Measurements from ENCODE around the gene XXYLT1. TPM values are rescaled to one million over a fixed set of nuclear protein-coding genes. Genes with fewer than 3 reads are reported as not detected.

The XXYLT1 gene
- total and polyA plus RNA-seq, 10 of the 15 experiments (the other 5 are each of a cell fraction or from before 2014, with no cell fraction given), result 1.2 to 14.2 (median 9.3) TPM

- no peak for TF ChIP-seq RBBP5 (conservative IDR thresholded peaks at IDR 0.05)
- TF ChIP-seq ETV6 (conservative IDR thresholded peaks at IDR 0.05 in 1 of 2, IDR thresholded peaks at IDR 0.05 in 1 of 2; ENCODE audit: borderline replicate concordance in 1 of 2, low read depth in 1 of 2), result no peak
- TF ChIP-seq KAT2A (conservative IDR thresholded peaks at IDR 0.05; ENCODE audit: control insufficient read depth, low read depth, low read length), result no peak
- TF ChIP-seq, protein P1, sequence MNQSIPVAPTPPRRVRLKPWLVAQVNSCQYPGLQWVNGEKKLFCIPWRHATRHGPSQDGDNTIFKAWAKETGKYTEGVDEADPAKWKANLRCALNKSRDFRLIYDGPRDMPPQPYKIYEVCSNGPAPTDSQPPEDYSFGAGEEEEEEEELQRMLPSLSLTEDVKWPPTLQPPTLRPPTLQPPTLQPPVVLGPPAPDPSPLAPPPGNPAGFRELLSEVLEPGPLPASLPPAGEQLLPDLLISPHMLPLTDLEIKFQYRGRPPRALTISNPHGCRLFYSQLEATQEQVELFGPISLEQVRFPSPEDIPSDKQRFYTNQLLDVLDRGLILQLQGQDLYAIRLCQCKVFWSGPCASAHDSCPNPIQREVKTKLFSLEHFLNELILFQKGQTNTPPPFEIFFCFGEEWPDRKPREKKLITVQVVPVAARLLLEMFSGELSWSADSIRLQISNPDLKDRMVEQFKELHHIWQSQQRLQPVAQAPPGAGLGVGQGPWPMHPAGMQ (IDR thresholded peaks at IDR 0.05; ENCODE audit: borderline replicate concordance), result no peak
- no peak for TF ChIP-seq CREB1 (IDR thresholded peaks at IDR 0.05; ENCODE audit: low read depth)
- TF ChIP-seq MAX (IDR thresholded peaks at IDR 0.05; ENCODE audit: low read depth, low read length), result no peak
Measured at GRCh38 chr3:195181741-195182469, 89.1 kb downstream of the XXYLT1 start (continued).

DNA sequence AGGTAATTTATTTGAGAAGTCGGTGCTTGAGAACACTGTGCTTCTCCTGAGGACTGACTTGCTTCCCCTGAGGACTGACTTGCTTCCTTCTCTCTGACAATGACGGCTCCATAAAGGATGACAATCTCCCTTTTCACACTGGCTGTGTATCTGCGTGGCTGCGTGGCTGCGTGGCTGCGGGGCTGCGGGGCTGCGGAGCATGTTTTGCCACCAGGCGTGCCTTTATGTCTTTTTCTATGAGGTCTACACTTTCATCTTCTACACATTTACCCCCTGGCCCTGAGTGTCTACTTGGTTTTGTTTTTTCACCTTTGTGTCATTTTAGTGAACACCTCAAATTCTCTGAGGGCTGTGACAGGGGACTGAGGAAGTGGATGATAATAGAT is 89.9 kb downstream of the XXYLT1 start:
- Histone ChIP-seq H2AFZ (ENCODE audit: control insufficient read depth, low read depth, low read length) (no peak overlapping the region), H3K4me2 (ENCODE audit: control insufficient read depth, insufficient read depth) (no peak overlapping the region), H3K4me3 (no peak overlapping the region), H3K4me1 (ENCODE audit: control insufficient read depth, insufficient read depth, low read length) (peaks cover under 1% of the 10 kb centered on the region; the same call in 1 of the 2 replicates), H4K20me1 (ENCODE audit: control insufficient read depth, insufficient read depth) (no peaks in the 10 kb centered on the region), H3K27me3 (replicated peaks in 1 of 2; ENCODE audit: control insufficient read depth in 2 of 2, insufficient read depth in 2 of 2, low read length in 1 of 2) (no peaks in the 10 kb centered on the region), H3K36me3 (ENCODE audit: control insufficient read depth in 2 of 2, insufficient read depth in 2 of 2, low read length in 1 of 2) (no peaks in the 10 kb centered on the region), H3K9me3 (replicated peaks; ENCODE audit: control insufficient read depth, insufficient read depth, low read length) (no peaks in the 10 kb centered on the region), H3K27ac (ENCODE audit: control insufficient read depth, insufficient read depth) (no peak overlapping the region), H3K9ac (ENCODE audit: control insufficient read depth, insufficient read depth, low read length) (no peak overlapping the region), H3K79me2 (ENCODE audit: control insufficient read depth, insufficient read depth, low read length) (no peaks in the 10 kb centered on the region)
- no peak for DNase-seq (ENCODE audit: low read depth, low spot score)
- ChIA-PET SMC1A (ENCODE audit: uncharacterized antibody, unreplicated experiment) (no interaction called here), POLR2A (interaction anchor here (1.3 kb wide), 1 partner anchor 23 kb away, joined by 3 read pairs; no protein-coding TSS in a partner anchor), RAD21 (ENCODE audit: unreplicated experiment) (no interaction called here), CTCF (no interaction called here)
- intact Hi-C loops (cut with micrococcal nuclease; ENCODE audit: unreplicated experiment), result no loop called here
- FAIRE-seq, result no peak
- no peak for ATAC-seq
- TF ChIP-seq NFYB (IDR thresholded peaks at IDR 0.05; ENCODE audit: insufficient read depth, low read depth, low read length) (no peak), KLF5 (IDR thresholded peaks at IDR 0.05; ENCODE audit: partially characterized antibody) (no peak), ATF2 (IDR thresholded peaks at IDR 0.05; ENCODE audit: low read length) (no peak), CREM (IDR thresholded peaks at IDR 0.05; ENCODE audit: low read depth) (no peak), HSF1 (IDR thresholded peaks at IDR 0.05; ENCODE audit: low read depth, low read length) (no peak)
- in situ Hi-C loops (cut with MboI), result no loop called here
- 93% methylated on average over 9 of the region's 9 CpGs for WGBS (ENCODE audit: insufficient coverage, insufficient replicate concordance, low lambda C conversion rate, missing lambda C conversion rate)
- no TSS peak for BruUV-seq (replicated peaks)
